ENCODE results near the gene SMIM35.
"Not testable (repeated sequence)": the region's sequence is repeated elsewhere in the genome, so short reads cannot be mapped to it uniquely, and the experiment has no call there.

SMIM35 gene

GRCh38 chr11:118082880-118083552, 3.7 kb downstream of the SMIM35 start:
- no peak for DNase-seq (ENCODE audit: insufficient read length, low spot score)
- no peak for FAIRE-seq

GRCh38 chr11:118081241-118081958, 5.4 kb downstream of the SMIM35 start:
- DNase-seq (ENCODE audit: insufficient read length, low spot score) (no peak), FAIRE-seq (no peak)

- DNase-seq (ENCODE audit: insufficient read length, low spot score) (no peak), FAIRE-seq (no peak)
Observed at GRCh38 chr11:118080296-118080695, 6.5 kb downstream of the SMIM35 start.

GRCh38 chr11:118079491-118079890, 7.3 kb downstream of the SMIM35 start:
- DNase-seq (ENCODE audit: insufficient read length, low spot score) = no peak
- no peak for FAIRE-seq

- DNase-seq (ENCODE audit: insufficient read length, low spot score) (no peak), FAIRE-seq (no peak)
Observed at GRCh38 chr11:118078911-118079411, 7.8 kb downstream of the SMIM35 start.

- FAIRE-seq = no peak
- no peak for DNase-seq (ENCODE audit: insufficient read length, low spot score)
Observed at GRCh38 chr11:118076754-118077281, 9.9 kb downstream of the SMIM35 start, which contains the start of gene TMPRSS4. Gene TMPRSS4 (plus strand): TSS chr11:118077078. CDS start chr11:118077303, 225 bp downstream.

- DNase-seq (ENCODE audit: insufficient read length, low spot score) (no peak), FAIRE-seq (no peak)
Observed at GRCh38 chr11:118074785-118075184, 12.0 kb downstream of the SMIM35 start.

GRCh38 chr11:118074091-118074685, 12.6 kb downstream of the SMIM35 start:
- FAIRE-seq (no peak), DNase-seq (ENCODE audit: insufficient read length, low spot score) (no peak)

GRCh38 chr11:118073554-118073953, 13.2 kb downstream of the SMIM35 start:
- no peak for FAIRE-seq
- no peak for DNase-seq (ENCODE audit: insufficient read length, low spot score)

- FAIRE-seq (no peak), DNase-seq (ENCODE audit: insufficient read length, low spot score) (no peak)
Observed at GRCh38 chr11:118071416-118072030, 15.2 kb downstream of the SMIM35 start.

- DNase-seq (ENCODE audit: insufficient read length, low spot score) = no peak
- no peak for FAIRE-seq
Observed at GRCh38 chr11:118068945-118069612, 17.7 kb downstream of the SMIM35 start.

- FAIRE-seq (no peak), DNase-seq (ENCODE audit: insufficient read length, low spot score) (no peak)
Observed at GRCh38 chr11:118068206-118068944, 18.4 kb downstream of the SMIM35 start.

GRCh38 chr11:118067006-118067405, 19.8 kb downstream of the SMIM35 start:
- FAIRE-seq (no peak), DNase-seq (ENCODE audit: insufficient read length, low spot score) (no peak)

GRCh38 chr11:118065384-118065783, 21.4 kb downstream of the SMIM35 start:
- FAIRE-seq = no peak
- no peak for DNase-seq (ENCODE audit: insufficient read length, low spot score)

GRCh38 chr11:118064956-118065355, 21.8 kb downstream of the SMIM35 start:
- FAIRE-seq (no peak), DNase-seq (ENCODE audit: insufficient read length, low spot score) (no peak)

GRCh38 chr11:118062631-118063030, 24.1 kb downstream of the SMIM35 start:
- not testable (repeated sequence) for FAIRE-seq

GRCh38 chr11:118062181-118062580, 24.6 kb downstream of the SMIM35 start:
- DNase-seq (ENCODE audit: insufficient read length, low spot score); FAIRE-seq: not testable (repeated sequence)

More at GRCh38 chr11:118062631-118063030, 24.1 kb downstream of the SMIM35 start:
- DNase-seq (ENCODE audit: insufficient read length, low spot score) = not testable (repeated sequence)

- FAIRE-seq = no peak
- no peak for DNase-seq (ENCODE audit: insufficient read length, low spot score)
Observed at GRCh38 chr11:118061586-118062125, 25.1 kb downstream of the SMIM35 start.

GRCh38 chr11:118060869-118061268, 25.9 kb downstream of the SMIM35 start:
- FAIRE-seq (no peak), DNase-seq (ENCODE audit: insufficient read length, low spot score) (no peak)
